Fibroblast of the conjunctiva (primary cell): ENCODE data around the gene ATP13A5.

Source experiments
- DNase-seq: peaks from one replicate; pipeline ENCODE4 v3.0.0-alpha.2; 2010; ENCODE audit warnings: low read depth

The ATP13A5 gene

DNA sequence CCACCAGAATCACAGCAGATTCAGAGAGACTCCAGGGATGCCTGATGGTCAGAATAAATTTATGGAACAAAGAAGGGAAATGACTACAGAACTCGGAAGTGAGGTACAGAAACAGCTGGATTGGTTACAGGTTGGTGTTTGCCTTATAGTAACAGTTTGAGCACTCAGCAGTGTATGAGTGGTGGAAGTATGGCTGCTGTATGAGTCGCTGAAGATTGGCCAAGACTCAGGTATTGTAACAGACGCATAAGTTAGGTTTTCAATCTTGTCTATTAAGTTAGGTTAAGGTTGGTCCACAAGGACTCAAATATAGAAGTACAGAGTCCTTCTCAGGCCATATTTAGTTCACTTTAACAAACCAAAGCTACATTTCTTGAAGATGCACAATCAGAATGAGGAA lies 33.1 kb downstream of the ATP13A5 start:
- DNase-seq, result no peak

- DNase-seq, result no peak
Measured at GRCh38 chr3:193344486-193344885, 34.1 kb downstream of the ATP13A5 start.

DNA sequence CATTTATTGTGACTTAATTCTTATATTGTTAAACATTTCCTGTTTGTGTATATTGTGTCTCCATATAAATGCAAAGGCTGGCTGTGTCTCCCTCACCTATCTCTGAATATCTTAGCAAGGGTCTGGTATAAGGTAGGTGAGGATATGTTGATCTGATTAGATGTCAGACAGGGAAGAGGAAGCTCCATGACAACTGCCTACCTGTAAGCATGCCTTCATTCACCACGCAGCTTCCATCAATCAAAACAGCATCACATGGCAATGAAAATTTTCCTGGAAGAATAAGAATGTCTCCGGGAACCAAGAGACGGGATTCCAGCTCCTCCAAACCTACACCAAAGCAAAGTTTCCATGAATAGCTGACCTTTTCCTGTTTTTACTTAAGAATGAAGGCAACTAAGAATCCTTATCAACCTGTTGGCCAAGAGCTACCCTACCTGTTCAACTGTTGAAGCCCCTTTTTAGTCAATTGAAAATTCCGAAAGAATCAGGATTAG lies 34.8 kb downstream of the ATP13A5 start:
- DNase-seq, result no peak

GRCh38 chr3:193342551-193342950 lies 36.0 kb downstream of the ATP13A5 start:
- DNase-seq, result no peak

DNA sequence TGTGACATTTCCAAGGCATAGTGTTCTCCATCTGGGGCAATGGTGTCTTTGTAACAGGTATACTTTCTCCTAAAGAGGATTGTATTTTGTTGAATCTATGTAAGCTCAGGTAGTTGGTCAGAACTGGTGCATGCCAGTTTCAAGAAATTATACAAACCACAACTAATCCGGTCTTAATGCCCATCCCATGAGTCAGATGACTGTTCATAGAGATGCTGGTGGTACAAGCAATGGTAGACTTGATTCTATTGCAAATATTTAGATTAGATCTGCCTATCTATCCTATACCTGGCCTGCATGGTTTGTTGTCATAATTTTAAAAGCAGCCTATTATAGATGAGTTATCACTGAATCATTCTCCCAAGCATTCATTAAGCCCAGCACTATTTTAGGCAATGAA lies 43.5 kb downstream of the ATP13A5 start:
- DNase-seq, result no peak

DNA sequence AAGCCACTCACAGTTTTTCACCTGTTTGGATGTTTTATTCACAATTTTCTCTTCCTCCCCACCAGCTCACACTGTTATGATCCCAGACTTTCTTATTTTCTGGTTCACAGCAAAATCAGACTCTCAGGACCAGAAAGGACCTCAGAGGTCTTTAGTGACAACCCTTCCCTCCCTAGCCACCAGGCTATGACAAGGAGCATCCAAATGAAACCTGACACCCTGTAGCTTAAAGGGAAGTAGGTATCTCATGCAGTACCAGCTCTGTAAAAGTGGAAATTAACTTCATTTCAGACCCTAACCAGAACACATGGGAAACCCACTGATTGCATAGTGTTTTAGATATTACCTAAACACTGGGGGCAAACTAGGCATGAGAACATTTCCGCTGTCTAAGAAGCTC lies 45.3 kb downstream of the ATP13A5 start:
- DNase-seq, result no peak

- no peak for DNase-seq
Measured at GRCh38 chr3:193330555-193331204, 47.9 kb downstream of the ATP13A5 start.

GRCh38 chr3:193317682-193318300 lies 60.8 kb downstream of the ATP13A5 start:
- DNase-seq, result no peak

DNA sequence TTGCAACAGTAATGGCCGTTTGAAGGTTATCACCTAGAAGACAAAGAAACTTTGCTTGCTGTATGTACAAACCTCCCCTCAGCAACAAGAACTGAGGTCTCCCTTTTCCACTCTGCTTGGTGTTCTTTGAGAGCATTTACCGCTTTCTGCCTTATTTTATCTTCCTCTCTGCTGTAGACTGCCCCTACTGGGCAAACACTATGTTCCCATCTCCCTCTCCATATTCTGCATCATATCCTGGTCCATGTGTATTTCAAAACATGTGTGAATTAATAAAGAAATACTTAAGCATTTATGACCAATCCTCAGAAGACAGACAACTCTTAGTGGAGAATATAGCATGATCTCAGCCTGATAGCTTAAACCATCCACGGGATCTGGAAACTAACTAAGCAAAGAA lies 64.4 kb downstream of the ATP13A5 start:
- DNase-seq, result no peak

DNA sequence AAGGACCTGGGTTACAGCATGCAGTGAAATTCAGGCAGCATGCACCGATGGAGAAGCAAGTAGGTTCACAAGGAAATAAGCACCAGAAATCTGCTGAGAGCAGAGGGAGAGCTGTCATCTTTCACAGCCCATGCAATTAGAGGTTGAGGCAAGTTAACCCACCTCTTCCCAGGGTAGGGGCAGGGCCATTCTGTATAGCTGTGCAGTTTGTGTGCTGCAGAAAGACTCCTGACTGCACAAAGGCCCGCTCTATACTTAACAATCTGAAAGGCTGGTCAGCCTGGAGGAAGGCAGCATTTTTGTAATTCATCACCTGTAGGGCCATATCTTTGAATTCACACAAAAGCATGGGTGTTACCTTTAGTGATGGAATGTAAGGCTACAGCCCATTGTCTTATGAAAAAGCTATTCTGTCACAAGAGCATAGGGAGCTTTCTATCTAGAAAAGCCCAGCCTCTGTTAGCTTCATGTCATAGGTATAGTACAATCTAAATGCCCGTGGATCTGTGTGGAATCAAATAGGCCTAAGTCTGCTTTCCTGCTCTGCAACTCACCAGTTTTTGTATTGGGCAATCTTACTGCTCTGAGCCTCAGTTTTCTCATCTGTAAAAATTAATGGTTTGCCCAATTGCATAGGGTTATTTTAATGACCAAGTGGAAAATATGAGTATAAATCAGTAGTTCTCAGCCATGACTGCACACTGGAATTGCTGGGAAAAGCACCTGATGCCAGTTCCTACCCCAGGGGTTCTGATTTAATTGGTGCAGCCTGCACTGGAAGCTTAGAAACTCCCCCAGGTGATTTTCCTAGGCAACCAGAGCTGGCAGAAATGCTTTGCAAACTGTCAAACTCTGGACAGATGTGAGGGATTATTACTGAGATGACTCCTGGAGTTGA lies 65.2 kb downstream of the ATP13A5 start:
- DNase-seq, result no peak

- DNase-seq, result no peak
Measured at GRCh38 chr3:193310914-193311723, 67.4 kb downstream of the ATP13A5 start.

DNA sequence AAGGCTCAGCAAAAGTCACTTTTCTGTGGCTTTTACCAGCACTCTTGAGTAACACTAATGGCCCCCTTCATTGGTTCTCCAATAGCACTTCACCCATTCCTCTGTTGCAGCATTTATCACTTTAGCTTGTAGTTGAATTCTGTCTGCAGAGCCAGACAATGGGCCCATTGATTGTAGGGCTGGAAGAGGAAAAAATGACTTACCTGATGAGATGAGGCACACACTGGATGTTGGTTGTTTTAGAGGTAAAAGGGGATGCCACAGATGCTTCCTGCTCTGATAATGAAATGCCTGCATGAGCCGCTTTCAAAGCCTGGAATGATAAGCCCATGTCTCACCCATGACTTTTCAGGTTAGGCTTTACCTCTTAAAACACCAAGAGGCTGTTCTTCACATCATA lies 73.2 kb downstream of the ATP13A5 start:
- no peak for DNase-seq

- no peak for DNase-seq
Measured at GRCh38 chr3:193301433-193301832, 77.1 kb downstream of the ATP13A5 start.

- no peak for DNase-seq
Measured at GRCh38 chr3:193297421-193297820, 81.1 kb downstream of the ATP13A5 start.

GRCh38 chr3:193295985-193296384 lies 82.6 kb downstream of the ATP13A5 start:
- DNase-seq, result no peak

- no peak for DNase-seq
Measured at GRCh38 chr3:193292386-193292785, 86.2 kb downstream of the ATP13A5 start.

DNA sequence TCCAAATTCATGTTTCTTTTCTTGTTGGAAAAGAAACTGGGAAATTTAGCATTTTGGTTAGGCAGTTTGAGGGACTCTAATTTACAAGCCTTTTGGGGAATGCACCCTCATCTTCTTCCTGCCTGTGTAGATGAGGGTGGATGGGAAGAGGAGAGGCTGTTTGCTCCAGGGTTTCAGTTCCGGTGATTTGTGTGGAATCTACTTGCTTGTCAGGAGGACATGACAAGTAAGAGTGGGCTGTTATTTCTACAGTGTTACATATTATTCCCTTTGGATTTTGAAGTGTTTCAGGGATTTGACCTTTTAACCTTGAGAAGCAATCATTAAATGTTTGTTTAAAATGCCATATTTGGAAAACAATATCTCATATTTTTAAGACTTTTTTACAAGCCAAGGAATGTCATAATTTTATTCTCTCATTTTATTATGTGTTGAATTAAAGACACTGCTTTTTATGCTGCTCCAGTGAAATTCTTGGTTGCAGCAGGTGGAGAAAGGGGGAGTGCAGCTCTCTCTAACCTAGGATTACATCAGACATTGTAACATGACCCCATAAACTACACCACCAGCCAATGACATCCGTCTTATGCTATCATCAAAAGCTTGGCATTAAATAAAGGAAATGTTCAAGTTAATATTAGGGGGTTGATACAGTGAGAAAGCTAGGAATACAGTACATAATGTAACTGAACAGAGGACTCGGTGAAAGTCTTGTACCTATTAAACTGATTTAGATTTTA lies 107.3 kb downstream of the ATP13A5 start:
- no peak for DNase-seq

- no peak for DNase-seq
Measured at GRCh38 chr3:193270451-193270850, 108.1 kb downstream of the ATP13A5 start.

DNA sequence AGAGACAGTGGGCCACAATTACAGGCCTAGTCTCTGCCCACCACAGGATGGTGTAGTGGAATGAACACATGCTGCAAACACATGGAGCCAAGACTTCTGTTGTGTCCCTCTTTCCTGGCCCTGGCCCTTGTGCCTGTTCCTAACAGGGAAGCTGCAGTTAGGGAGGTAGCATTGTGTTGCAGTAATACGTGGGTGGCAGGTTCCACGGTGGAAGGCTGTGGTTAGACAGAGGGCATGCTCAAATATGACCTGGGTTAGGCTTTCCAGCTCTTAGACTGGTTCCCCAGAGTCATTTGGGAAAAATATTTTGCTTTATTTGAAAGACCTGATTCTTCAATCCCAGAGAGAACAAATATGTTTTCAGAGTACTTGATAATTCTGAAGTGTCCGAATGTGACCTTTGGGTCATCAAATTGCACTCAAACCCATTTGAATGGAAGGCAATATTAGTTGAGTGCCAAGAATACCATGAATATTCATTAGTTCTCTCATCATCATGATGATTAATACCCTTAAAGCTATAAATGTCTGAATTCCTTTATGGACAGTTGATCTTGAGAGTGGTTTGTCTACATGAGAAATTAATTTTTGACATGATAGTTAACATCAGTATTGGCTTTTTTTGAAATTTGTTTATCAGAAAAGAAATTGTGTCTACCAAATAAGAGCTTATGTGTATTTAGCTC lies 109.1 kb downstream of the ATP13A5 start:
- DNase-seq, result no peak

DNA sequence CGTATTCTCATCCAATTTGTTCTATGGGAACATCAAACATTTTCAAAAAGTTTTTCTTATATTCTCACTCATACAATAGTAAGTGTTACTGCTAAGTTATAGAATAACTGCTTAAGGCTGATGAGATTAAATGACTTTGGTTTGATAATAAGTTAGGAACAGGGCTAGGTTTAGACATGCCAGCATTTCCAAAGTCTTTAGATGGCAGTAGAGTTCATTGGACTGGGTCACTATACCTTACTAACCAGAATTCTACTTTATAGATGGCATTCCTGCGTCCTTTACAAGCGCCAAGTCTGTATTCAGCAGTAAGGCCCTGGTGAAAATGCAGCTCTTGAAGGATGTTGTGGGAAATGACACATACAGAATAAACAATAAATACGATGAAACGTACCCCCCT lies 115.8 kb downstream of the ATP13A5 start:
- DNase-seq, result no peak

GRCh38 chr3:193261970-193262369 lies 116.6 kb downstream of the ATP13A5 start:
- no peak for DNase-seq
